OCI-LY7 (cell line): Measurements from ENCODE around the gene TJP3. TPM values are rescaled to one million over a fixed set of nuclear protein-coding genes. Genes with fewer than 3 reads are reported as not detected.

ENCODE experiments used
- BruUV-seq: library from RNA; stranded (reverse); fragments of 400-500 nt; replicated peaks from 2 replicates; lab custom pipeline; 2021; lab: Mats Ljungman, UMichigan
- CTCF ChIA-PET: fragments of 300-600 bp; sonication (Branson Sonifier 250); formaldehyde crosslinking; loops from one replicate; lab custom pipeline; 2022; ENCODE audit warnings: antibody characterized with exemption; ENCODE audit not compliant: unreplicated experiment; lab: Charles Lee
- POLR2A ChIA-PET: fragments of 300-600 bp; sonication (Branson Sonifier 250); formaldehyde crosslinking; loops from one replicate; lab custom pipeline; 2022; ENCODE audit warnings: antibody characterized with exemption; lab: Charles Lee
- DNase-seq: peaks from one replicate; pipeline ENCODE4 v3.0.0-alpha.2; 2015; ENCODE audit warnings: low spot score
- H2AFZ ChIP-seq: fragments of 200-600 bp; sonication (generic), shearing (Covaris generic); 2 replicates; pipeline ENCODE4 v1.6.1; 2014; ENCODE audit warnings: mild to moderate bottlenecking, antibody characterized with exemption, low read length, moderate library complexity
- H3K27ac ChIP-seq: fragments of 200-600 bp; sonication (generic); 2 replicates; pipeline ENCODE4 v1.5.1; 2014; ENCODE audit warnings: mixed run types, low read depth, mild to moderate bottlenecking, moderate library complexity, low read length, inconsistent platforms; ENCODE audit not compliant: poor library complexity, severe bottlenecking
- H3K36me3 ChIP-seq: fragments of 200-600 bp; sonication (generic); 2 replicates; pipeline ENCODE4 v1.6.1; 2014; ENCODE audit warnings: mild to moderate bottlenecking, antibody characterized with exemption, low read length, moderate library complexity, mixed read lengths; ENCODE audit not compliant: insufficient read depth
- H3K4me1 ChIP-seq: fragments of 200-600 bp; sonication (generic); 2 replicates; pipeline ENCODE4 v1.5.1; 2014; ENCODE audit warnings: mild to moderate bottlenecking, low read length; ENCODE audit not compliant: insufficient read depth, poor library complexity, severe bottlenecking
- H3K4me2 ChIP-seq: fragments of 200-600 bp; sonication (generic); 2 replicates; pipeline ENCODE4 v1.6.1; 2014; ENCODE audit warnings: mild to moderate bottlenecking, low read length
- H3K4me3 ChIP-seq: fragments of 200-600 bp; sonication (generic); 2 replicates; pipeline ENCODE4 v1.5.1; 2014; ENCODE audit warnings: mild to moderate bottlenecking, low read depth, low read length; ENCODE audit not compliant: poor library complexity, severe bottlenecking
- H3K79me2 ChIP-seq: fragments of 200-600 bp; sonication (generic); 2 replicates; pipeline ENCODE4 v1.6.1; 2016; ENCODE audit warnings: low read depth, mild to moderate bottlenecking, low read length, moderate library complexity, mixed read lengths; ENCODE audit not compliant: insufficient read depth
- H3K9me2 ChIP-seq: fragments of 200-600 bp; sonication (generic); 2 replicates; pipeline ENCODE4 v1.6.1; 2016; ENCODE audit warnings: mild to moderate bottlenecking, low read length, mixed read lengths; ENCODE audit not compliant: insufficient read depth
- H3K9me3 ChIP-seq: fragments of 200-600 bp; sonication (generic); 2 replicates; pipeline ENCODE4 v1.6.1; 2014; ENCODE audit warnings: mild to moderate bottlenecking, mixed run types, low read length, mixed read lengths
- H4K20me1 ChIP-seq: fragments of 200-600 bp; sonication (generic); 2 replicates; pipeline ENCODE4 v1.6.1; 2014; ENCODE audit warnings: mild to moderate bottlenecking, antibody characterized with exemption, low read length, moderate library complexity, mixed read lengths; ENCODE audit not compliant: insufficient read depth
- CTCF ChIP-seq: fragments of 200-600 bp; sonication (generic); conservative IDR thresholded peaks from 2 replicates; pipeline ENCODE4 v1.5.1; 2014; ENCODE audit warnings: mild to moderate bottlenecking, antibody characterized with exemption, low read length, moderate library complexity, mixed read lengths
- EZH2phosphoT487 ChIP-seq: fragments of 200-600 bp; sonication (generic); IDR thresholded peaks from 2 replicates; pipeline ENCODE4 v1.6.1; 2018; ENCODE audit warnings: low read depth, borderline replicate concordance, mild to moderate bottlenecking, mixed run types, antibody characterized with exemption, low read length, moderate library complexity, mixed read lengths
- intact Hi-C: fragments of 100-400 bp; cut with micrococcal nuclease; formaldehyde crosslinking; loops from one replicate; pipeline ENCODE4 v1.10.0; 2022; ENCODE audit not compliant: unreplicated experiment
- total RNA-seq, 2 experiments: library from RNA; depleted of rRNA in 1 of 2; stranded (reverse); fragments of >200 nt in 1 of 2; shearing (Covaris generic) in 1 of 2; gene quantifications; 2 replicates each; pipeline ENCODE4 v1.2.3, GENCODE V29; 2014 to 2022

Gene TJP3
- total RNA-seq, 2 experiments from 2014 or later: 0.69 to 1.8 TPM

DNA sequence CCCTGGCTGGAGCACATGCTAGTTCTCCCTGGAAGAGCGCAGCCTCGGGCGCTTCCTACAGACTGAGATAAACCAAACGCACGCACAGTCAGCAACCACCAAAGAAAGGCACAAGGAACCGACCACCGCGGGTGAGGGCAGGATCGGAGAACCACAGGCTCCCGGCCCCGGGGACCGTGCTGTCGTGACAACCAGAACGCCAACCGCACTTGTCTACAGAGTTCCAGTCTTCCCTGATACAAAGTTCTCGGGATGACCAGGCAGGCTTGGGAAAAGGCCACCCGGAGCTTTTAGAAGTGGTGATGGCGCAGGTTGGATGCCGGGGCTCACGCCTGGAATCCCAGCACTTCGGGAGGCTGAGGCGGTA lies 48.5 kb upstream of the TJP3 start:
- Histone ChIP-seq H3K4me2 (no peak overlapping the region), H3K9me3 (no peaks in the 10 kb centered on the region), H3K4me3 (no peak overlapping the region), H4K20me1 (no peaks in the 10 kb centered on the region), H3K4me1 (peaks cover 8% of the 10 kb centered on the region), H2AFZ (no peak overlapping the region), H3K36me3 (peaks cover 11% of the 10 kb centered on the region), H3K27ac (no peak overlapping the region), H3K79me2 (no peaks in the 10 kb centered on the region), H3K9me2 (no peaks in the 10 kb centered on the region)
- intact Hi-C loops: no loop called here
- TF ChIP-seq EZH2phosphoT487 (no peak), CTCF (no peak)
- CTCF ChIA-PET: no interaction called here
- POLR2A ChIA-PET: no interaction called here
- no peak for DNase-seq
- BruUV-seq: no TSS peak

DNA sequence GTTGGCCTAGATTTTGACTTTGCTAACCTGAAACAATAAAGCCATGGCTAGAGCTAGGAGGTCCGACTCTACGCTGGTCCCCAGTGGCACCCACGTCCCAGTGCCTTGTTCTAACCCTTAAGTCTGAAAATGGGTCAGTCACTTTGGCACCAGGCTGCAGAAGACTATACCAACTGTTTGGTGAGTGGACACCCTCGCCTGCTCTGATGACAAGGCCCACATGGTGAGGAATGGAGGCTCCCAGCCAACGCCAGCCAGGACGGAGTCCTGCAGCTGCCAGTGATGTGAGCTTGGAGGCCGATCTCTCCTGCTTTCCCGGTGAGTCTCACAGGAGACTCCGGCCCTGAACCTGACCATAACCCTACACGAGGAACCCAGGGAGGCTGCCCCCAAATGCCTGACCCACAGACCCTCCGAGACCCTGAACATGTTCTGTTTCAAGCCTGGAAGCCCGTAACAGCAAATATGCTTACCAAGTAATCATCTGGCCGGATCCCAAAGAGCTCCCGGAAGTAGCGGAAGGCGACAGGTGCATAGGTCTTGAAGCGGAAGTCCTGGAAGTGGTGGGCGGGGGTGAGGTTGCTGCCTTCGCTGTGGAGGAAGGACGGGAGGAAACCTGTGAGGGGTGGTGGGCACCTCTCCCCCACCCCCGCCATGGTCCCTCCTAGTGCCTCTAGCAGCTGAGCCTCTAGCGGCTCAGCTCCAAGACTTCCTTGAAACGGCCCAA lies 47.5 kb upstream of the TJP3 start:
- intact Hi-C loops: no loop called here
- peaks cover 18% of the 10 kb centered on the region for H3K4me1 ChIP-seq
- no peak overlapping the region for H3K4me2 ChIP-seq
- no peaks in the 10 kb centered on the region for H4K20me1 ChIP-seq
- CTCF ChIA-PET: no interaction called here
- no peaks in the 10 kb centered on the region for H3K79me2 ChIP-seq
- H3K27ac ChIP-seq: no peak overlapping the region
- H3K4me3 ChIP-seq: no peak overlapping the region
- BruUV-seq: no TSS peak
- peaks cover 11% of the 10 kb centered on the region for H3K36me3 ChIP-seq
- H2AFZ ChIP-seq: no peak overlapping the region
- POLR2A ChIA-PET: no interaction called here
- H3K9me3 ChIP-seq: no peaks in the 10 kb centered on the region
- DNase-seq: no peak
- no peak for TF ChIP-seq EZH2phosphoT487
- no peak for TF ChIP-seq CTCF
- H3K9me2 ChIP-seq: no peaks in the 10 kb centered on the region
